DND-41 (cell line): ENCODE data around the gene EHMT1.

ENCODE experiments used
- ATAC-seq: fragments of 200-7000 bp; cut with Tn5 transposase; 3 replicates; pipeline ENCODE4 v1.9.1; 2021; ENCODE audit warnings: low read depth; ENCODE audit not compliant: insufficient read depth
- DNase-seq: peaks from one replicate; pipeline ENCODE4 v3.0.0-alpha.2; 2020
- H2AFZ ChIP-seq: 2 replicates; pipeline ENCODE4 v1.6.0; 2012; ENCODE audit warnings: low read depth, low read length
- H3K27ac ChIP-seq: 2 replicates; pipeline ENCODE4 v1.5.1; 2012; ENCODE audit warnings: low read length, inconsistent platforms
- H3K27me3 ChIP-seq: fragments of 200-600 bp; sonication (generic); 2 replicates; pipeline ENCODE4 v1.6.0; 2012; ENCODE audit warnings: low read length, mild to moderate bottlenecking, inconsistent platforms; ENCODE audit not compliant: insufficient read depth, poor library complexity
- H3K36me3 ChIP-seq: 2 replicates; pipeline ENCODE4 v1.5.1; 2012; ENCODE audit warnings: low read length, inconsistent platforms; ENCODE audit not compliant: insufficient read depth
- H3K4me1 ChIP-seq: 2 replicates; pipeline ENCODE4 v1.5.1; 2012; ENCODE audit warnings: mild to moderate bottlenecking, low read length; ENCODE audit not compliant: insufficient read depth
- H3K4me2 ChIP-seq: 2 replicates; pipeline ENCODE4 v1.6.0; 2012; ENCODE audit warnings: mild to moderate bottlenecking, moderate library complexity, low read length, inconsistent platforms; ENCODE audit not compliant: insufficient read depth
- H3K4me3 ChIP-seq, 2 experiments: fragments of 200-600 bp in 1 of 2; shearing (Covaris generic) in 1 of 2; 2 replicates each; pipeline ENCODE4 v1.5.1; 2012 to 2016; ENCODE audit warnings: inconsistent platforms in 2 of 2, low read length in 2 of 2, mild to moderate bottlenecking in 2 of 2, low read depth in 1 of 2, moderate library complexity in 1 of 2
- H3K79me2 ChIP-seq: 2 replicates; pipeline ENCODE4 v1.6.0; 2012; ENCODE audit warnings: low read length, inconsistent platforms; ENCODE audit not compliant: insufficient read depth
- H3K9ac ChIP-seq: 2 replicates; pipeline ENCODE4 v1.6.0; 2012; ENCODE audit warnings: low read depth, mild to moderate bottlenecking, inconsistent platforms, low read length, moderate library complexity
- H3K9me3 ChIP-seq: 2 replicates; pipeline ENCODE4 v1.5.1; 2012; ENCODE audit warnings: low read length, moderate library complexity, mild to moderate bottlenecking, inconsistent platforms; ENCODE audit not compliant: insufficient read depth, severe bottlenecking
- H4K20me1 ChIP-seq: 2 replicates; pipeline ENCODE4 v1.6.0; 2012; ENCODE audit warnings: low read length; ENCODE audit not compliant: insufficient read depth
- EZH2 ChIP-seq: IDR thresholded peaks from 3 replicates; pipeline ENCODE4 v1.6.1; 2012; ENCODE audit warnings: borderline replicate concordance, low read depth, mild to moderate bottlenecking, moderate library complexity, low read length, inconsistent platforms; ENCODE audit not compliant: severe bottlenecking
- TF ChIP-seq, protein P1 (sequence below): IDR thresholded peaks from 2 replicates; pipeline ENCODE4 v1.5.1; 2012; ENCODE audit warnings: borderline replicate concordance, low read length, moderate library complexity, mild to moderate bottlenecking; ENCODE audit not compliant: poor library complexity, severe bottlenecking; ENCODE audit errors: extremely low read depth

Gene EHMT1

GRCh38 chr9:137674976-137675320, 56.1 kb downstream of the EHMT1 start:
- no peak overlapping the region for H3K9ac ChIP-seq
- peaks cover 72% of the 10 kb centered on the region for H4K20me1 ChIP-seq
- H3K4me1 ChIP-seq, result peaks cover 11% of the 10 kb centered on the region; the same call in 1 of the 2 replicates

GRCh38 chr9:137676998-137677397, 58.2 kb downstream of the EHMT1 start:
- Histone ChIP-seq H3K36me3 (no peaks in the 10 kb centered on the region; the same call in 1 of the 2 replicates), H3K4me2 (no peak overlapping the region), H3K9ac (no peak overlapping the region), H3K79me2 (peaks cover 84% of the 10 kb centered on the region), H3K27me3 (no peaks in the 10 kb centered on the region), H4K20me1 (peaks cover 72% of the 10 kb centered on the region), H3K4me1 (peaks cover 11% of the 10 kb centered on the region; the same call in 1 of the 2 replicates), H3K9me3 (no peaks in the 10 kb centered on the region), H3K4me3 (no peak overlapping the region), H2AFZ (no peak overlapping the region), H3K27ac (no peak overlapping the region)
- DNase-seq (no peak), ATAC-seq (no peak)
- TF ChIP-seq EZH2, result no peak
- TF ChIP-seq, protein P1, sequence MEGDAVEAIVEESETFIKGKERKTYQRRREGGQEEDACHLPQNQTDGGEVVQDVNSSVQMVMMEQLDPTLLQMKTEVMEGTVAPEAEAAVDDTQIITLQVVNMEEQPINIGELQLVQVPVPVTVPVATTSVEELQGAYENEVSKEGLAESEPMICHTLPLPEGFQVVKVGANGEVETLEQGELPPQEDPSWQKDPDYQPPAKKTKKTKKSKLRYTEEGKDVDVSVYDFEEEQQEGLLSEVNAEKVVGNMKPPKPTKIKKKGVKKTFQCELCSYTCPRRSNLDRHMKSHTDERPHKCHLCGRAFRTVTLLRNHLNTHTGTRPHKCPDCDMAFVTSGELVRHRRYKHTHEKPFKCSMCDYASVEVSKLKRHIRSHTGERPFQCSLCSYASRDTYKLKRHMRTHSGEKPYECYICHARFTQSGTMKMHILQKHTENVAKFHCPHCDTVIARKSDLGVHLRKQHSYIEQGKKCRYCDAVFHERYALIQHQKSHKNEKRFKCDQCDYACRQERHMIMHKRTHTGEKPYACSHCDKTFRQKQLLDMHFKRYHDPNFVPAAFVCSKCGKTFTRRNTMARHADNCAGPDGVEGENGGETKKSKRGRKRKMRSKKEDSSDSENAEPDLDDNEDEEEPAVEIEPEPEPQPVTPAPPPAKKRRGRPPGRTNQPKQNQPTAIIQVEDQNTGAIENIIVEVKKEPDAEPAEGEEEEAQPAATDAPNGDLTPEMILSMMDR, result no peak

More at GRCh38 chr9:137674976-137675320, 56.1 kb downstream of the EHMT1 start:
- Histone ChIP-seq H3K79me2 (peaks cover 84% of the 10 kb centered on the region), H3K27me3 (no peaks in the 10 kb centered on the region), H3K9me3 (no peaks in the 10 kb centered on the region), H2AFZ (no peak overlapping the region), H3K4me3 (no peak overlapping the region), H3K36me3 (no peaks in the 10 kb centered on the region; the same call in 1 of the 2 replicates), H3K27ac (no peak overlapping the region), H3K4me2 (no peak overlapping the region)
- TF ChIP-seq, protein P1, result no peak
- TF ChIP-seq EZH2, result no peak
- ATAC-seq, result no peak
- no peak for DNase-seq

- ATAC-seq, result no peak
- Histone ChIP-seq H3K36me3 (no peaks in the 10 kb centered on the region; the same call in 1 of the 2 replicates), H3K4me3 (no peak overlapping the region), H3K27ac (no peak overlapping the region), H4K20me1 (peaks cover 75% of the 10 kb centered on the region), H3K27me3 (no peaks in the 10 kb centered on the region), H3K79me2 (peaks cover 84% of the 10 kb centered on the region), H3K9ac (no peak overlapping the region), H3K9me3 (no peaks in the 10 kb centered on the region), H3K4me1 (peaks cover 11% of the 10 kb centered on the region; the same call in 1 of the 2 replicates), H2AFZ (no peak overlapping the region), H3K4me2 (no peak overlapping the region)
- TF ChIP-seq, protein P1, result no peak
- no peak for TF ChIP-seq EZH2
- no peak for DNase-seq
These were observed 59.4 kb downstream of the EHMT1 start for GRCh38 chr9:137678202-137678601.

DNA sequence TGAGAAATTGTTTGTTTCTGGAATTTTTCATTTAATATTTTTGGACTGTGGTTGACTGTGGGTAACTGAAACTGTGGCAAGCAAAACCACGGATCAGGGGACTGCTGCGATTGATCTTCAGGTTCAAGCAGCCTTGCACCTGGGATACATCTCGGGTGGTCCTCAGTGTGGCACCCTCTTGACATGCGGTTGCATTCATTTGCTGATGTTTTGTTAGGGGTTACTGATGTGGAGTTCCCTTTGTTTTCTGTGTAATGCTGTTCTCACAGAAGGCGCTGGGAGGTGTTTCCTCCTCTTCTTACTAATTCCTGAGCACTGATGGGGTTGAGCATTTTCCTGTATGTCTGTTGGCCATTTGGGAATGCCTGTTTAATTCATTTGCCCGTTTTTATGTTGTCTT, 60.4 kb downstream of the EHMT1 start:
- peaks cover 67% of the 10 kb centered on the region for H4K20me1 ChIP-seq
- H3K36me3 ChIP-seq, result no peaks in the 10 kb centered on the region; the same call in 1 of the 2 replicates

More for the DNA sequence above, 60.4 kb downstream of the EHMT1 start:
- H3K27ac ChIP-seq, result 0 out of 2 replicates have a peak overlapping the region, but pooled peaks have one; percentile 33
- no peaks in the 10 kb centered on the region for H3K9me3 ChIP-seq
- H3K4me2 ChIP-seq, result no peak overlapping the region
- H3K9ac ChIP-seq, result no peak overlapping the region
- TF ChIP-seq, protein P1, result no peak
- TF ChIP-seq EZH2, result no peak
- H3K27me3 ChIP-seq, result no peaks in the 10 kb centered on the region
- no peak overlapping the region for H2AFZ ChIP-seq
- H3K79me2 ChIP-seq, result peaks cover 84% of the 10 kb centered on the region
- peaks cover 11% of the 10 kb centered on the region; the same call in 1 of the 2 replicates for H3K4me1 ChIP-seq
- peak; percentile 71 for DNase-seq
- no peak overlapping the region for H3K4me3 ChIP-seq
- peak; percentile 96 for ATAC-seq
